Fibroblast of villous mesenchyme (primary cell): ENCODE results near the gene NECTIN1. TPM values are rescaled to one million over a fixed set of nuclear protein-coding genes. Genes with fewer than 3 reads are reported as not detected.
A peak's percentile ranks its signal among the peaks of the same experiment; 100 is the strongest.

ENCODE experiments used
- DNase-seq: peaks from one replicate; pipeline ENCODE4 v3.0.0-alpha.2; 2010; ENCODE audit warnings: low read depth
- H3K4me3 ChIP-seq: 2 replicates; pipeline ENCODE4 v1.5.1; 2011; ENCODE audit warnings: low read depth, mild to moderate bottlenecking, low read length
- total RNA-seq: library from RNA; depleted of rRNA; stranded (reverse); fragments of >200 nt; gene quantifications from 2 replicates; pipeline ENCODE4 v1.2.3, GENCODE V29; 2012
- TF ChIP-seq, protein P1 (sequence below): IDR thresholded peaks from 2 replicates; pipeline ENCODE4 v1.5.1; 2012; ENCODE audit warnings: low read depth, mild to moderate bottlenecking, low read length; ENCODE audit not compliant: insufficient read depth

The NECTIN1 gene
- total RNA-seq, 1 donor, result 3.9 TPM

DNA sequence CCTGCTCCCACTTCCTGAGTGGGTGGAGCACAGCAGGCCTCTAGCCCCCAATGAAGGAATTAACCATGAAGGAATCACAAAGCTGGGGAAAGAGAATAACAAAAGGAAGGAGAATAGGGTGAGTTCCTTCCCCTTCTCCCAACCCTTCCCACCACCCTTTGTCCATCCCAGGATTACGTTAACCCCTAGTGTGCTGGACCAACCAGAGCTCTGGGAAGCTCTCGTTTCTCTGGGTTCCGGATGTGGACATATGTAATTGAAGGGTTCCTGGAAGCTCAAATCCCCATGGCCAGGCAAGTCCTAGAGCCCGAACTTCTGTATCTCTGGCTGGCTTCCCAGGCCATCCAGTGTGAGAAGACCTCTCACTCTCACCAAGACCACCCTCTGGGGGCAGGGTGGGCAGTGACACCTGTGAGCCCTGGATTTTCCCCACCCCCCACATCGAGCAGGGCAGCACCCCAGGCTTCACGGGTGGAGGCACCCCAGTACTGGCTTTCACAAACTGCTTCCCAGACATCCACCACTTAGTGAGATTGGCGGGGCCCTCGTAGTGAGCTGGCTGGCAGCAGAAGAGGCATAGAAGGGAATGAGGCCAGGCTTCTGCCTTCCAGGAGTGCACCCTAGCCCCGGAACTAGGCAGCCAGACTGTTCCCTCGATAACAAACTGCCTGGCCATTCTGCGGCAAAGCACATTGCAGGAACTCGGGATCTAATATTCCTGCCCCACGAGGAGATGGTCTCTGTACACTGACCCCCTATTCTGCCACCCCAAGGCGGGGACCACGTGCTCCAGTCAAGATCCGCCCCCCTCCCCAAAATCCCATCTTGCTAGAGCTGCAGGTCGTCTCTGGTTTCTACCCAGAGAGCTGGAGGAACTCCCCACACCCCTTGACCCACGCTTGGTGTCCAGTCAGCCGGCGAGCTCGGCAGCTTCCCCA lies 2.1 kb downstream of the NECTIN1 start:
- DNase-seq, result no peak
- TF ChIP-seq, protein P1, sequence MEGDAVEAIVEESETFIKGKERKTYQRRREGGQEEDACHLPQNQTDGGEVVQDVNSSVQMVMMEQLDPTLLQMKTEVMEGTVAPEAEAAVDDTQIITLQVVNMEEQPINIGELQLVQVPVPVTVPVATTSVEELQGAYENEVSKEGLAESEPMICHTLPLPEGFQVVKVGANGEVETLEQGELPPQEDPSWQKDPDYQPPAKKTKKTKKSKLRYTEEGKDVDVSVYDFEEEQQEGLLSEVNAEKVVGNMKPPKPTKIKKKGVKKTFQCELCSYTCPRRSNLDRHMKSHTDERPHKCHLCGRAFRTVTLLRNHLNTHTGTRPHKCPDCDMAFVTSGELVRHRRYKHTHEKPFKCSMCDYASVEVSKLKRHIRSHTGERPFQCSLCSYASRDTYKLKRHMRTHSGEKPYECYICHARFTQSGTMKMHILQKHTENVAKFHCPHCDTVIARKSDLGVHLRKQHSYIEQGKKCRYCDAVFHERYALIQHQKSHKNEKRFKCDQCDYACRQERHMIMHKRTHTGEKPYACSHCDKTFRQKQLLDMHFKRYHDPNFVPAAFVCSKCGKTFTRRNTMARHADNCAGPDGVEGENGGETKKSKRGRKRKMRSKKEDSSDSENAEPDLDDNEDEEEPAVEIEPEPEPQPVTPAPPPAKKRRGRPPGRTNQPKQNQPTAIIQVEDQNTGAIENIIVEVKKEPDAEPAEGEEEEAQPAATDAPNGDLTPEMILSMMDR, result no peak
- H3K4me3 ChIP-seq, result peak overlapping the region; percentile 75

GRCh38 chr11:119726150-119726553 lies 2.8 kb downstream of the NECTIN1 start:
- TF ChIP-seq, protein P1, result no peak
- DNase-seq, result no peak

GRCh38 chr11:119724956-119725355 lies 4.0 kb downstream of the NECTIN1 start:
- no peak for DNase-seq
- TF ChIP-seq, protein P1, result no peak
- no peak overlapping the region for H3K4me3 ChIP-seq

More at GRCh38 chr11:119726150-119726553, 2.8 kb downstream of the NECTIN1 start:
- H3K4me3 ChIP-seq, result no peak overlapping the region

DNA sequence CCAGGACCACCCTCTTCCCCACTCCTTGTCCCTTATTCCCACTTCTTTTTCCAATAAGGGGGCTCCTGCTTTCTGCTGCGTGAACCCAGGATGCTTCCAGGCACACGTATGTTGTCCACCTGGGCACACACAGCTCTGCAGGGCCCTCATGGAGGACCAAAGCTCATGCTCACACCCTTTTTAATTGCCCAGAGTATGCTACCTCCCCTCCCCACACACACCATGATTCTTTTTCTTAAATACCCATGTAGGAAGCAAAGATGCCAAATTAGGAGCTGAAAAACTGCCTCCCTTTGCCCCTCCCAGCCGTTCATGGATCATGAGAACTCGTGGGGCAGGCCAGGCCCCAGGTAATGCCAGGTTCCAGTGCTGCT lies 5.1 kb downstream of the NECTIN1 start:
- TF ChIP-seq, protein P1, result no peak
- no peak for DNase-seq
- H3K4me3 ChIP-seq, result no peak overlapping the region

- no peak overlapping the region for H3K4me3 ChIP-seq
- DNase-seq, result no peak
Observed at GRCh38 chr11:119723243-119723951, 5.6 kb downstream of the NECTIN1 start.

GRCh38 chr11:119722281-119722794 lies 6.7 kb downstream of the NECTIN1 start:
- no peak overlapping the region for H3K4me3 ChIP-seq
- no peak for DNase-seq
- TF ChIP-seq, protein P1, result no peak

More at GRCh38 chr11:119723243-119723951, 5.6 kb downstream of the NECTIN1 start:
- TF ChIP-seq, protein P1, result no peak
